Left renal cortex interstitium (tissue), 4 donors: ENCODE results near the gene LYPD6. TPM values are rescaled to one million over a fixed set of nuclear protein-coding genes. Genes with fewer than 3 reads are reported as not detected.

Experiments
- DNase-seq, 4 donors: peaks; one replicate each; pipeline ENCODE4 v3.0.0-alpha.2; 2013; ENCODE audit warnings: low read depth in 4 of 4, low spot score in 2 of 4, missing footprints in 1 of 4
- polyA plus RNA-seq, 4 donors: library from polyadenylated mRNA; unstranded; fragments of 120-200 nt; gene quantifications; one replicate each; pipeline ENCODE4 v1.2.1, GENCODE V29; 2013; ENCODE audit not compliant: insufficient read length in 4 of 4

Gene LYPD6
- polyA plus RNA-seq, 4 donors = 15.9 to 20.5 (median 17.5) TPM

DNA sequence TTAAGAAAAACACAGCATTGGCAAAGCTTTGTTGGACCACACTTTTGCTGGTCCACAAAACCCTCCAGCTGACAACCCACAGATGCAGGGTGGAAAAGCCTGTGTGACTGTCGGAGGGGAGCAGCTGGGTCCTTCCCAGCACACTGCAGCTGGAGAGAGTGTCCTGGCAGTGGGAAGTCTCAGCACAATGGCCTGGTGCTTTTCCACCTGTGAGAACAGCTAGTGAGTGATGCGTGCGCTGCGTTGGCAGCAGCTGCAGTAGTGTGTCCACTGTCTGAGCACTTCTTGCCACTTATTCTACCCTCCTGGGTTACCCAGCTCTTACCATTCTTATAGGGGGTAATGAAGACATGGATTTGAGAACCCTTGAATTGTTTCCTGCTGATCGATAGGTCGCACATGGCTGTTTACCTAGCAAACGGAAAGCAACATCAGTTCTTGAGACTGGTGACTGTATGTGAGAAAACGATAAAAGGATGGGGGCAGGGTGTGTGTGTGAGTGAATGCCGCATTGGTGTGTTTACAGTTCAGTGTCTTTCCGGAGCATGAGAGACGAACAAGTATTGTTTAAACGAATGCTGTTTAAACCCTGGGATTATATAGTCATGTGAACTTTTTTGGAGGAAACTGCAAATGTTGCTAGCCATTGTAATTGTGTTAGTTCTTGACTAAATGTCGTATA lies 69.7 kb downstream of the LYPD6 start:
- no peak for DNase-seq

DNA sequence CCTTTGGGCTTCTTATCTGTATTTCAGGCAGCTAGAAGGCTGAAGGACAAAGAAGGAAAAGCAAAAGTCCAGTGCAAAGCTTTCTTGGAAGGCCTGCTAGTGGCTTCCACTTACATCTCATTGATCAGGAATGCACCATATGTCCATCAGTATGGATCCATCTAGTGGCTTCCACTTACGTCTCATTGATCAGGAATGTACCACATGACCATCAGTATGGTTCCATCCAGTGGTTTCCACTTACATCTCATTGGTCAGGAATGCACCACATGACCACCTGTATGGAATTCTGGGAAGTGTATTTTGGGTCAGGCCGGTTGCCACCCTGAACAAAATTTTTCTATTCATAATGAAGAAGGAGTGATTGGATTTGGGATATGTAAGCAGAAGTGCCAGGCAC lies 70.6 kb downstream of the LYPD6 start:
- no peak for DNase-seq

DNA sequence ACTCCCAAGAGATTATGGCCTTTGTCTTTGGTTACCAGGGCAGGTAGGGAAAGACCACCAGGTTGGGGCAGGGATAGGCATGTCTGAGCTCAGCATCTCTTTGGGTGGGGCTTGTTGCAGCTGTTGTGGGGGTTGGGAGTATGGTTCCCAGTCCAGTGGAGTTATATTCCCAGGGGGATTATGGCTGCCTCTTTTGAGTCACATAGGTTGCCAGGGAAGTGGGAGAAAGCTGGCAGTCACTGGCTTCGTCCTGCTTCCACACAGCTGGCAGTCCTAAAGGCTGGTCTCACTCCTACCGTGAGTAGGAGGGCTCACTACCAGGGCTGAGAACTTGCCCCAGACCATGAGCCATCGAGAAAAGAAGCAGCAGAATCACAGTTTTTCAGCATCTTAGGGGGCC lies 79.1 kb downstream of the LYPD6 start:
- DNase-seq = no peak

DNA sequence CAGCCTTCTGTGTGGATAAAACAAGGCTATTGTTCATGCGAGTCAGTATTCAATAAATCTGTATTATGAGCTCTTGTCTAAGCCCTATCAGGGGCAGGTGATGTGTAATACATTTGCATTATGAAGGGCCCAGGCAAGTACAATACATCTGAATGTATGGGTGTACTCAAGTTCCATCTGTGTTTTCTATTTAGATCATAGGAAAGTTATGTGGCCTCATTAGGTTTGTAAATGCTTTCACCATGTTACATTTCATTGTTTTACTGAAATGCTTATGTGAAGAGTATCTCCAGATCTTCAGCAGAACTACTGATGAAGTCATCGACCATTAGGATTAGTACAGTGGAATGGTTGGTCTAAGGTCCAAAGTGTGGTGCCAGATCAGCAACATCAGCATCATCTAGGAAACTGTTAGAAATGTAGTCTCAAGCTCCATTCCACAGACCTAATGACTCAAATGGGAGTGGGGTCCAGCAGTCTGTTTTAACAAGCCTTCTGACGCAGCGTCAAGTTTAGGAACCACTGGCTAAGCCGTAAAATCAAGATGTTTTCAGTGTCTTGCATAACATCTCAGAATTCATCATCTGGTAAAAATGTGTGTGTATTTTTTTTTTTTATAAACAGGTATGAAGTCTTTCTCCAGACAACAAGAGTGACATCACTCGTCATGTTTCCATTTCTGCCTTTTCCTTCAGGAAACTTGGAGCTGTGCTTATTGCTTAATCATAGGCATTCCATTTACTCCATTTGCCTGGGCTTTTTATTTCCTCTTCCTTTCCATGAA lies 80.5 kb downstream of the LYPD6 start:
- no peak for DNase-seq

DNA sequence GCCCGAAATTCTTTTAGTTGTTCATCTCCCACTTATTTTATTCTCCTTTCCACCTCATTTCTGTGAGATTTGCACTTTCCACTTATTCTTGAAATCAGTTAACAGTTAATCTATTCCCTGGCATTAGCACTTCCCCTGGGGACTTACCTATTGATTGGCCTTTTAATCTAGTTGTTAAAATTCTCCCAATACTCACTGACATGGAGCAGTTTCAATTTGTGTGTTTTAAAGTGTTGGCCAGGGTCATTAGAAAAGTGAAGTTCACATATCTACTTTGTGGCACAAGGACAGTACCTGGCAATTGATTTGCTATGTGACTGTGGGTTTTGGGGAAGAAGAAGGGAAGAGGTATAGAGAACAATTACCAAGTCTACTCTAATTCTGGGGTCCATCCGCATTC lies 83.1 kb downstream of the LYPD6 start:
- no peak for DNase-seq

- DNase-seq = no peak
Measured at GRCh38 chr2:149415086-149415485, 84.7 kb downstream of the LYPD6 start.

DNA sequence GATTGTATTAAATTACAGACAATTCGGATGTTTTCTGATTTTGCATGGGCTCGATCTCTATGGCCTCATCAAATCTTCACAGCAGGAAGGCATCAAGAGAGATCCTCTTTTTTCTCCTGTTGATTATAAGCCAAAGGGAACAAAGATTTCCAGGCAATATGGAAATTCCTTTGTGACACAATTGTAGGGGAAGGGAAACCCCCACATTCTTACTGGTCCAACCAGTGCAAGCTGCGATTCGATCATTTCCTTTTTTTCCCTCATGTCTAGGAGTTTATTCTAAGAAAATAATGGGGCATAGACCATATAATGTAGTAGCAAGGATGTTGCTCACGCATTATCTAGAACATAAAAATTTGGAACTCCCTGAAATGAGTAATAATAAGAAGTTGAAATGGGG lies 87.7 kb downstream of the LYPD6 start:
- DNase-seq = no peak

DNA sequence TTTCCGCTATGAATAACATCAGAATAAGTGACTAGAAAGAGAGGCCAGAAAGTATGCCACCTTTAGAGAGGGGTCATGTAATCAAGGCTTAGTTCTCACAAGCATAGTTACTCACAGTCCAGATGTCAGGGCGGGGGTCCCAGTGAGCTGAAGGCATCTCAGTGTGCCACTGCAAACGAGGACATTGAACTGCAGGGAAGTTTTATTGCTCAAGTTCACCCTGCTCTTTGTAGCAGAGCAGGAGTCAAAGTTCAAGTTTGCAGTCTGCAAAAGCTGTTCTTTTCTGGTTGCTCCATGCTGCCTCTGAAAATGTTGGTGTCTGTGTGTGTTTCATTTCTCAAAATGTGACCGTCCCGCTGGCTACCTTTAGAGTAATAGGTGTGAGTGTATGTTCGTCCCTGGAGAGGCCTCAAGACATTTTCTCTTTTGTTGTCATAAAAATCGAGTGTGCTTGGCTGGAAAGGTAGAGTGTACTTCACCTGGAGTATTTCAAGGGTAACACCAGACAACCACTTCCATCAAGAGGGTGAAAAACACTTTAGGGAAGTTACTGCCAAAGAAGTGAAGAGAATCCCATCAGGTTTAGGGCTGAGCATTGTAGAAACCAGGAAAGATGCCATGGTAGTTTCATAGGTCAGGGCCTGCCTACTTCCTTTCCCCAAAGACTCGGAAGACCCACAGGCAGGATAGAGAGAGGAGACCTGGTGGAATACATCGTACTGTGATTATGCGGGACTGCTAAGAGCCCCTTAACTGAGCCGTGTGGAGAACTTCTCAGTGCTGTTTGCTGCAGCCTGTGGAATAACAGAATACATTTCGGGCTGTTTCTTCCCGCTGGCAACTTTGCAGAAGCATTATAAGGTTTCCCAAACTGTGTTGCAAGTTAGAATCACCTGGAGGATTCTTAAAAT lies 89.9 kb downstream of the LYPD6 start:
- no peak for DNase-seq

DNA sequence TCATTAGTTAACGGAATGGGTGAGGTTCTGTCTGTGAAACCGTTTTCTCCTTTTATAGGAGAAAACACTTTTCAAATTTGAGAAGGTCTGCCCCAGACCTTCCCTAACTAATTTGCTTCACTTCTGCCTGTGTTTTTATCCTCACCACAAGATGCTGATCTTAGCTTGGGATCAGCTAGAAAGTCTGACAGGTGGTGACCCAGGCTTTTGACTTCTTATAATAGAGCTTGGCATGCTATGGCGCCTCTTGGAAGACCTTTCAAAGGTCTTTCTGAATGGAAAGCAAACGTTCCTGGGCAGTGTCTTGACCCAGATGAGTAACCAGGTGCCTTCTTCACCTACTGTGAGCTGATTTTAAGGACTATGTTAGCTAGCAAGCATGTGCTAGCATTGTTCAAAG lies 91.4 kb downstream of the LYPD6 start:
- DNase-seq = no peak

GRCh38 chr2:149422337-149422990 lies 92.1 kb downstream of the LYPD6 start:
- DNase-seq = no peak

GRCh38 chr2:149422991-149423338 lies 92.6 kb downstream of the LYPD6 start:
- no peak for DNase-seq

DNA sequence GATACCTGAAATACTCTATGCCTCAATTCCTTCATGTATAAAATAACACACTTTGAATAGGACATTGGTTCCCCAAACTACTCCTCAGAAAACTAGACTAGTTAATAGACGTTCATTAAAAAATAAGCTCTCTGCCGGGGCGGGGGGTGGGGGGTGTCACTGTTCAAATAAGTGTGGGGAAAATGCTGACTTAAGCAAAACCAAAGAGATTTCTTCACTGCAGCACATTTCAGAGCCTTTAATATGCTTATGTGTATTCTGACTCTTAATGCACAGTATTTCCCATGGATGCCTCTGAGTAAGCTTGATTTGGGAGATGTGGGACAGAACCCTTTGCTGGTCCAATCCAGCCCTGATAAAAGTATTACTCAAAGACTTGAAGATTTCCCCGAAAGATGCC lies 93.2 kb downstream of the LYPD6 start:
- DNase-seq = no peak

DNA sequence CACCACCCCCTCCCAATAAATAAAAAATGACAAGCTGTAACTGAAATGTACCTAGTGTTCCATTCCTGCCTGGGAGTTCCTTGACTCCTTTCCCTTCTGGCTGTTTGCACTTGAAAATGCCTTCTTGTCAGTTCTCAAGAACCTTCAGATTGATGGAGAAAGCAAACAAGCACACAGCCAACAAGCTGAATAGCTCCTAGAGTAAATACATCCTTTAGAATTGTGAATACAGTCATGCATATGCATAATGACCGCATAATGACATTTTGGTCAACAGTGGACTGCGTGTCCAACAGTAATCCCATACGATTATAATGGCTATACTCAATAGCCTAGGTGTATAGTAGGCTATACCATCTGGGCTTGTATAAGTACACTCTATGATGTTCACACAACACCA lies 97.0 kb downstream of the LYPD6 start:
- DNase-seq = no peak

GRCh38 chr2:149428783-149429182 lies 98.4 kb downstream of the LYPD6 start:
- no peak for DNase-seq

DNA sequence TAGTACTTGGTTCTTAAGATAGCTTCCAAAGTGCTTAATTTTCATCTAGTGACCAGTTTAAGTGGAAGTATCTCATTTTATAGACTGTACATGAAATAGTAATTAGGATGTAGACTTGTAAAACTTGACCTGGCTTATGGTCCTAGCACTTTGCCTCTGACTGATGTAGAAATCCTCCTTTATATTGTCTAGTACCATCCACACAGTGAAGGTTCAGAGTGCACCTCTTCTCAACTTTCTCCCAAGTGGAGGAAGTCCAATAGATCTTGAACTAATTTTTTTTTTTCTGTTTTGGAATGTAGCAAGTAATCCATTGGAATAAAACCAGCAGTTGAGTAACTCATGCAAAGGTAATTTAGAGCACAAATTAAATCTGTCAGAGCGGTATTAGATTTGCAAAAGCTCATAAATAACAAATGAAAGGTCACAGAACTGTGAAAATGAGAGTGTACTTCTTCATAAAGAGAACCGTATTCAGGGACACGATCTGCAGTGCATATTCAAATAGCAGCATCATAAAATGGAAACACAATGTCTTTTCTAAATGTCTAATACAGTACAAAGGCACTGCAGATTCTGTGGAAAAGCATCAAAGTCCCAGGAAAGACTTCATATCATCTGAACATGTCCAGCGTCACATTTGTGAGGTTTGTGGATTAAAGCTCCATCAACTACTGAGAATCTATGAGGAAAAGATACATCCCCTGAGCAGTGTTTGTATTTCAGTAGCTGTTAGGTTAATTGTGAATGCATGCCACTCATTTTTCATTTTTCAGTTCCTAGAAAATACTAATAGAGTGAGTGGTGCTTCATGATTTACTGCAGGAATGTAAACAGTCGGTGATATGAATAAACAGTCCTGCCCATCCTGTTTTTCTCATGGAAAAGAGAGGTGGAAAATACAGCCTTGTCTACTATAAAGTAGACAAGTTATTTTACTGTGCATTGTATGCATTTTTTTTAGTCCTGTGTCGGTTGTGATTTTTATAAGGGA lies 100.7 kb downstream of the LYPD6 start:
- DNase-seq = no peak

DNA sequence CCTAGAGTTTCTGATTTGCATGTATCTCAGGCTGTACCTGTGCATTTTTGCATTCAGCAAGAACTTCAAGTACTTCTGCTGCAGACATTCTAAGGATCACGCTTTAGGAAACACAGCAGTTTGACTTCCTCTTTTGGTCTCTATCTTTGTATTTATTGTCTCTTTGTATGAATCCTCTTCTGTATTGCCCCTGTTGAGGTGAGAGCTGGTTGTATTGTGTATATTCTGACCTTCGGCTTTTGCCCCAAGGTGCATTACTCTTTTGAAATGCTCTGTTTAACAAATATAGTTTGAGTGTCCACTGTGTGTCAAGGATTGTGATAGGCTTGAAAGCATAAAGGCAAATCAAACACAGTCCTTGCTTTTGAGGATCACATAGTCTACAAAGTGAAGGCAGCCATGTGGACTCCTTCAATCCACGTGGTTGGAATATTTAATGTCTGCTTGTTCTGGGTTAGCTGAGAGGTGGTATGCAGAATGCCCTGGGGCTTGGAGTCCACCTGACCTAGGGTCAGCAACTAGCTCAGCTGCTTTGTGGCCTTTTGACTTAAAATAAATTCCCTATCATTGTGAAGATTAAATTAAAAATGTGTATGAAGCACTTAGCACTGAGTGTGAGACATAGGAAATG lies 108.1 kb downstream of the LYPD6 start:
- no peak for DNase-seq

DNA sequence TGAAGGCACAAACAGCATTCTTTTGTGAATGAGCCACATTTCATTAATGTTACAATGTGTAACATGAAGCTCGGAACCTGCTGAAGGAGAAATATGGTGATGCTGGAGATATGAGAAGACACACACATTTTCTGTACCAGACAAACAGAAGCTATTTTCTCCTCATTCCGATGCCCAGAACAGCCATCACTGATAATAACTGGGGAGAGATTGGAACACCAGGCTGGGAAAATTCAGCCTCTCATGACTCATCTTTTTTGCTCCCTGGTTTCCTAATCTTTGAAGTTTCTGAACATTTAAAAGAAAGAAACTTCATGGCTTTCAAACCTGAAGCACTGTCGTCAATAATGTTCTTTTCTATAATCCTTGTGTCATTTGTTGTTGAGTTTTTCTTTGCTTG lies 110.9 kb downstream of the LYPD6 start:
- DNase-seq = no peak

DNA sequence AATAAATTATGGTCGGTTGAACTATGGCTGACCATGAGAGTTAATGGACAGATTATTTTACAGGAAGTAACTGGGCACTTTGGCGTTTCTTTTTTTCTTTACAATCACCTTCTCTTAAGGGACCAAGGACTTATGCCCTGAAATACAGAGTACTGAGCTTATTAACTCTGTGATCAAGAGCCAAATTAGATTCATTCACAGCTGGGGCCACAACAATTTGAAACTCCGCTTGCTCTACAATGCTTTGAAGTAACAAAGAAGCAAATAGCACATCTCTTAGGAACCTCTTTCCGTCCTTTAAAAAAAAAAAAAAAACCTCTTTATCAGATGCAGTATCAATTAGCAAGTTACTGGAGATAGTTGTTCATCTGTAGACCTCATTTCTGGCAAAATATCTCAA lies 112.0 kb downstream of the LYPD6 start:
- no peak for DNase-seq

GRCh38 chr2:149443150-149443549 lies 112.8 kb downstream of the LYPD6 start:
- DNase-seq = no peak
